Measurements from ENCODE around the gene CCND1.

GRCh38 chr11:69686452-69686851, 45.5 kb downstream of the CCND1 start:
- TF ChIP-seq EZH2 (IDR thresholded peaks at IDR 0.05; ENCODE audit: borderline replicate concordance, control insufficient read depth, low read depth, low read length) (no peak), HCFC1 (IDR thresholded peaks at IDR 0.05; ENCODE audit: low read length) (no peak), MXI1 (IDR thresholded peaks at IDR 0.05; ENCODE audit: low read depth, low read length) (no peak), GABPA (IDR thresholded peaks at IDR 0.05; ENCODE audit: low read depth) (no peak), SIX5 (IDR thresholded peaks at IDR 0.05; ENCODE audit: low read depth, low read length, severe bottlenecking) (no peak), TAF1 (IDR thresholded peaks at IDR 0.05; ENCODE audit: borderline replicate concordance, low read depth, low read length) (no peak), EGR1 (IDR thresholded peaks at IDR 0.05; ENCODE audit: borderline replicate concordance in 1 of 2, low read depth in 2 of 2, low read length in 2 of 2) (no peak)
- TF ChIP-seq, protein P1, sequence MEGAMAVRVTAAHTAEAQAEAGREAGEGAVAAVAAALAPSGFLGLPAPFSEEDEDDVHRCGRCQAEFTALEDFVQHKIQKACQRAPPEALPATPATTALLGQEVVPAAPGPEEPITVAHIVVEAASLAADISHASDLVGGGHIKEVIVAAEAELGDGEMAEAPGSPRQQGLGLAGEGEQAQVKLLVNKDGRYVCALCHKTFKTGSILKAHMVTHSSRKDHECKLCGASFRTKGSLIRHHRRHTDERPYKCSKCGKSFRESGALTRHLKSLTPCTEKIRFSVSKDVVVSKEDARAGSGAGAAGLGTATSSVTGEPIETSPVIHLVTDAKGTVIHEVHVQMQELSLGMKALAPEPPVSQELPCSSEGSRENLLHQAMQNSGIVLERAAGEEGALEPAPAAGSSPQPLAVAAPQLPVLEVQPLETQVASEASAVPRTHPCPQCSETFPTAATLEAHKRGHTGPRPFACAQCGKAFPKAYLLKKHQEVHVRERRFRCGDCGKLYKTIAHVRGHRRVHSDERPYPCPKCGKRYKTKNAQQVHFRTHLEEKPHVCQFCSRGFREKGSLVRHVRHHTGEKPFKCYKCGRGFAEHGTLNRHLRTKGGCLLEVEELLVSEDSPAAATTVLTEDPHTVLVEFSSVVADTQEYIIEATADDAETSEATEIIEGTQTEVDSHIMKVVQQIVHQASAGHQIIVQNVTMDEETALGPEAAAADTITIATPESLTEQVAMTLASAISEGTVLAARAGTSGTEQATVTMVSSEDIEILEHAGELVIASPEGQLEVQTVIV (IDR thresholded peaks at IDR 0.05; ENCODE audit: borderline replicate concordance, partially characterized antibody): no peak
